Measurements from ENCODE around the gene TRPC4AP.
A peak's percentile ranks its signal among the peaks of the same experiment; 100 is the strongest.
"Not testable (repeated sequence)": the region's sequence is repeated elsewhere in the genome, so short reads cannot be mapped to it uniquely, and the experiment has no call there.

The TRPC4AP gene

GRCh38 chr20:35092524-35093266 is at the start of gene TRPC4AP:
TRPC4AP (minus strand) TSS chr20:35092807; CDS start chr20:35092781, 26 bp downstream.
- DNase-seq, result peak; percentile 73 to 84 (median 82)

DNA sequence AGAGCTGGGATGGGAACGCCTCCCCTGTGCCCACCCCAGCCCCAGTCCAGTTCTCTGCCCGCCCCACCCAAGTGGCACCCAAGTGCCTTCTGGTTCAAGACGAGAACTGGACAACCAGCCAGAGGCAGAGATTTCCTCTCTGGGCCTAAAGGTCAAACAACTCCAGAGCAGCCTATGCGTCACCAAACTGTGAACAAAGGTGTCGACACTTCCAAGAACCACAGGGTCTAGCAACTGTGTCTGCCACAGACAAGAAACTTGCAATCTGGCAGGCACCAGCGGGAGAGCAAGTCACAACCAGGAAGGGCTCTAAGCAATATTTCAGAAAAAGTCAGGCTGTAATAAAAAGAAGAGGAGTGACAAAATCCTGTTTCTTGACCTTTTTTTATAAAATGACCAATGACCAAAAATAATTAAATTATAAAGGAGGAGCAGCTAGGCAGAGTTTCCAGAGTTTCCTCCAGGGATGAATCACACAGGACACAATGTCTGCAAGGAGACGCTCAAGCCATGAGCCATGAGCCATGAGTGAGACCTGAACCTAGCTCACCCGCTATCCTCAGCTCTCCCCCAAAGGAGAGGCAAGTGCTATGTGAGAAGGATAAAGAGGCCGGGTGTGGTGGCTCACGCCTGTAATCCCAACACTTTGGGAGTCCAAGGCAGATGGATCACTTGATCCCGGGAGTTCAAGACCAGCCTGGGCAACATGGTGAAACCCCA is 43.4 kb upstream of the TRPC4AP start:
- no peak for DNase-seq

- DNase-seq, result no peak
These were observed 42.3 kb upstream of the TRPC4AP start for GRCh38 chr20:35134880-35135279.

- no peak for DNase-seq
These were observed 41.9 kb upstream of the TRPC4AP start for GRCh38 chr20:35134472-35134871.

DNA sequence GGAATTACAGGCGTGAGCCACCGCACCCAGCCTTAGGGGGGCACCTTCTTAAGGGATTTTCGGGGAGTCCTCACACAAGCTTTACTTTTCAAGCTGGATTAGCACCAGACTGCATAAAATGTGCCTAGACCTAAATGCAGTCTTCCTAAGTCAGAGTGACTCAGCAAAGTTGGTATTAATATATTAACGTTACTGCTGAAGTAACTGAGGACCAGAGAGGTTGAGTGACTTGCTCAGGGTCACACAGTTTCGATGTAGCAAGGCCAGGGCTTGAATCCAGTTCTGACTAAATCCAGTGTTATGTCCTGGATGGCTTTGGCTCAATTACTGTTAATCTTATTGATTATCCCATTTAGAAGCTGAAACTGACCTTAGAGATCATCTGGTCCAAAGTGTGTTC is 41.1 kb upstream of the TRPC4AP start:
- no peak for DNase-seq

DNA sequence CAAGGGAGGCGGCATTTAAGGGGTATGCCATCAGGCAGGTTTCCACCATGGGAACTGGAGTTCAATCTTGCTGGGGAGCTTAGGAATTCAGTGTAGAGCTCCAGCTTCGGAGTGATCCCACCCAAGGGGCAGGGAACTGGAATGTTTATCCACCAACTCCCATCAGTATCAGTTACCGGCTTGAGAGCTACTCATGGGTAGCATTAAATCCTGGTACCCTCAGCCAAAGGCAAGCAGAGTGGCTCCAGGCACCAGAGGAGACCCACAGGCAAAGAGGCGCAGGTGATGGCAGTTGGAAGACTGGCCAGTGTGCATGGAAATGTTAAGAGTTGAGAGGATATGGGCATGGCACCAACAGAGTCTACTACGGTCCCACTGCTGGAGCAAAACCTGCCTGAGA is 40.4 kb upstream of the TRPC4AP start:
- DNase-seq, result no peak

DNA sequence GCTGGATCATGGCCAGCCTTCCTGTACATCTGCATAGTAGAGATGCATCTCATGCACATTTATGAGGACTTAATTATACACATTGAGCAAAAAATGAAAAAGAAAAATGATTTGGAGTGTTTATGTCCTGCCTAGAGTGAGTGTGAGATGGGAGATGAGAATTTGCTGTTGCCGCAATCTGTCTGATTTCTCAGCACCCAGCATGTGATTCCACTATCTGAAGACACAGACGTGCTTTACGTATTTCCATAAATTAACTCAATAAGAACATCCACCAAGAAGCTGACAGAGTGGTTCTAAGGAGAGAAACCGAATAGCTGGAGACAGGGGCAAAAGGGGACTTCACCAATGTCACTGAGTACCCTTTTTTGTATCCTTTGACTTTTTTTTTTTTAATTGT is 39.3 kb upstream of the TRPC4AP start:
- no peak for DNase-seq

GRCh38 chr20:35129647-35130069 is 37.1 kb upstream of the TRPC4AP start:
- DNase-seq, result no peak

GRCh38 chr20:35125753-35126152 is 33.1 kb upstream of the TRPC4AP start:
- DNase-seq, result no peak

- DNase-seq, result no peak
These were observed 30.3 kb upstream of the TRPC4AP start for GRCh38 chr20:35122756-35123405.

DNA sequence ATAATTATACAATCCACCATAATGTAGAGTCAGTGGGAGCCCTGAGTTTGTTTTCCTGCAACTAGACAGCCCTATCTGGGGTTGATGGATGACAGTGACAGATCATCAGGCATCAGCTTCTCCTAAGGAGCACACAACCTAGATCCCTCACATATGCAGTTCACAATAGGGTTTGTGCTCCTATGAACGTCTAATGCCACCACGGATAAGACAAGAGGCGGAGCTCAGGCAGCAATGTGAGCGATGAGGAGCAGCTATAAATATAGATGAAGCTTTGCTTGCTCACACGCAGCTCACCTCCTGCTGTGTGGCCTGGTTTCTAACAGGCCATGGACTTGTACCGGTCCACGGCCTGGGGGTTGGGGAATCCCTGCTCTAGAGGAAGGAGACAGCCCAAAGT is 28.6 kb upstream of the TRPC4AP start:
- DNase-seq, result no peak

- no peak for DNase-seq
These were observed 27.6 kb upstream of the TRPC4AP start for GRCh38 chr20:35120012-35120701.

GRCh38 chr20:35117629-35118028 is 25.0 kb upstream of the TRPC4AP start:
- DNase-seq, result no peak

GRCh38 chr20:35117196-35117595 is 24.6 kb upstream of the TRPC4AP start:
- DNase-seq, result no peak

DNA sequence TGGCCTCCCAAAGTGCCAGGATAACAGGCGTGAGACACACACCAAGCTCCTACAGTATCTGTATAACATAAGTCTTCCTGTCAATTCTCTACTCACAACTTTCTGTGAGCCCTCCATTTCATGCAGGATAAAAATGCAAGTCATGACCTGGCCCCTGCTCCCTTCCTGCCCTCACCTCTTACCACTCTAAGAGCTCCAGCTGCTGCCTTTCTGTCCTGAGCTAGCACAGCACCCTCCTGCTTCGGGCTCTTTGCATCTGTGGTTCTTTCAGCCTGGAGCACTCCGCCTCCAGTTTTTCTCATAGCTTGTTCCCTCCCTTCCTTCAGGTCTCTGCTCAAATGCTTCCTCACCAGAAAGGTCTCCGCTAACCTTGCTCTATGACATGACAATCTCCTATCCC is 23.7 kb upstream of the TRPC4AP start:
- no peak for DNase-seq

GRCh38 chr20:35115606-35116005 is 23.0 kb upstream of the TRPC4AP start:
- DNase-seq, result no peak

- DNase-seq, result not testable (repeated sequence)
These were observed 19.7 kb upstream of the TRPC4AP start for GRCh38 chr20:35112276-35112675.

DNA sequence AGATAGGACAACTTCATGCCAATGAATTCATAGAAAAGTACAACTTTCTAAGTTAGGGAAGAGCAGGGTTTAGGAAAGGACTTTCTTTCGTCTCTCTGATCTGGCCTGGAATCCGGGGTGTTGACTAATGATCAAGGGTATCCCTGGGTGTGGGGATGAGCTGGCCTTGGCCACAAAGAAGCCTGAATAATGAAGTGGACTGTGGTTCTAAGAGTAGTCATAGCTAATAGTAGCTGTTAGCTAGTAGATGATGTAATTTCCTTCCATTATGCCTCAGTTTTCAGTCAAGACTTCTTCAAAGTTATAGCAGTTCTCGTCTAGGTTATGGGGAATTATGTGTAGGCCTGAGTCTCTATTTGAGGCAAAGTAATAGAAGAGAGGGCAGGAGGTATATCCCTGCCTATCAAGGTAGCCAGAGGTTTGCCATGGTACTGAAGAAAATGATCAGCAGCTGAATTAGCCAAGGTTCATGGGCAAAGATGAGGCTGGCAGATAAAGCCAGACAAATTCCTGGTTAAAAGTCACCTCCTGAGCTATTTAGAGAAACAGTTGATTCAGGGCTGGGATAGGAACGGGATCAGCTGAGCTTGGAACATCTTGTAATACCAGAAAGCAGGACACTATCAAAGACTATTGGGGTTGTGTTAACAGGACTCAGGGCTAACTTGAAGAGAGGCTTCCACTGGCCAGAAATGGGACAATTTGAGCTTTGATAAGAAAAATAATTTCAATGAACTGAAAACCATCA is 18.7 kb upstream of the TRPC4AP start:
- DNase-seq, result no peak

GRCh38 chr20:35108921-35109320 is 16.3 kb upstream of the TRPC4AP start:
- no peak for DNase-seq

- DNase-seq, result no peak
These were observed 14.3 kb upstream of the TRPC4AP start for GRCh38 chr20:35106827-35107380.

DNA sequence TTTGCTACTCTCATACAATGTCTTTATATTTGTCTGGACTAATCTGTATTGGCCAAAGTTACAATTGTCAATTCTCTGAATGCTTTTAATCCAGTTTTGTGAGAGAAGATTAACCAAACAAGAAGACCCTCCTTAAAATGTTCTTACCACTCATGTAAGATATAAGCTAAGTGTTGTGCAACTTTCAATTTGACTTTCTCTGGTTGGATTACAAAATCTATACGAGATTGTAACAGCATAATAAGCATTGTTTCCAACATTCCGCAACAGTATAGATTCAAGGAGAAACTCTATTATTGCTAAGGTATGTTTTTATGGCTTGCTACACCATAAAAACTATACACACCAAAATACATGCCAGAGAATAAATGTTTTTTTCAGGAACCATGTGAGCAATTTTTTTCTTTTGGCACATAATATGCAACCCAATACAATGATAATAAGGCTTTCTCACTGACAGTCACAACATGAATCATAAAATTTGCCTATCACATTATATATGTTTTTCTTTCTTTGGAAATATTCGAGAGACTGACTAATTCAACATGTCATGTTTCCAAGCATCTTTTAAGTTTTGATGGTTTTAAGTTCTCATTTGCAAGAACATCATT is 12.2 kb upstream of the TRPC4AP start:
- no peak for DNase-seq

DNA sequence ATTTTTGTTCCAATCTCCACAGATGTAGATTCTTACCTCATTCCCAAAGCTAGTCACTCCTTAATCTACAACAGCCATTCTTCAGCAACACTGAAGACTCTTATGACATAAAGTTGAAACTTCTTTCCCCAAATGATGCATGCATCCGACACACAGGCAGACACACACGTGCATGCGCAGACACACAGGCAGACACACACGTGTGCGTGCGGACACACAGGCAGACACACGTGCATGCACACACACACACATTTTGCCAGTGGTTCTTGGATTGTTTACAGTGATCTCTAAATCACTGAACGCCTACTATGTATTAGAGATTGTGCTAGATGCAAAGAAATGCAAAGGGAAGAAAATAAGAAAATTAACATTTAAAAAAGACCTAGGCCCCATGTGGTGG is 9.0 kb upstream of the TRPC4AP start:
- DNase-seq, result no peak

Measured in activated naive CD4-positive, alpha-beta T cell (primary cell).